K562 (cell line): ENCODE data around the gene CARD11.

Experiments used
- HCFC1 ChIP-seq: IDR thresholded peaks from 2 replicates; pipeline ENCODE4 v1.6.1; 2012; ENCODE audit warnings: low read depth, low read length, improper control_type of control experiment
- LEF1 ChIP-seq: fragments of 450-650 bp; IDR thresholded peaks from 2 replicates; pipeline ENCODE4 v1.6.1; 2016; ENCODE audit warnings: mild to moderate bottlenecking
- MYBL2 ChIP-seq, 2 experiments: fragments of 450-650 bp in 1 of 2; sonication (generic) in 1 of 2; formaldehyde crosslinking in 1 of 2; IDR thresholded peaks; 2 replicates each; pipeline versions ENCODE4 v1.6.1 to v1.8.1; 2017 to 2022; ENCODE audit warnings: borderline replicate concordance in 1 of 2, inconsistent platforms in 1 of 2, low read depth in 1 of 2, mild to moderate bottlenecking in 1 of 2, missing genetic modification reagents in 1 of 2, moderate library complexity in 1 of 2
- NRF1 ChIP-seq, 2 experiments: fragments of 450-650 bp; IDR thresholded peaks in 1 of 2; conservative IDR thresholded peaks in 1 of 2; 2 replicates each; pipeline ENCODE4 v1.6.1; 2014; ENCODE audit warnings: mild to moderate bottlenecking in 2 of 2
- RBM14 ChIP-seq: fragments of 200-400 bp; formaldehyde crosslinking; IDR thresholded peaks from 2 replicates; pipeline ENCODE4 v1.6.1; 2018; ENCODE audit warnings: low read depth, mild to moderate bottlenecking, low read length, moderate library complexity, borderline replicate concordance; ENCODE audit not compliant: insufficient read depth
- TCF7 ChIP-seq: sonication (generic); IDR thresholded peaks from 2 replicates; pipeline ENCODE4 v1.6.1; 2016; ENCODE audit warnings: antibody characterized with exemption, borderline replicate concordance
- U2AF2 ChIP-seq: fragments of 200-400 bp; formaldehyde crosslinking; optimal IDR thresholded peaks from 2 replicates; pipeline ENCODE3; 2017; ENCODE audit warnings: low read depth, mild to moderate bottlenecking, low read length
- ZNF124 ChIP-seq: sonication (generic); formaldehyde crosslinking; IDR thresholded peaks from 2 replicates; pipeline ENCODE4 v1.8.1; 2022; ENCODE audit warnings: missing genetic modification reagents
- TF ChIP-seq, protein P1 (sequence below), 3 experiments: IDR thresholded peaks in 2 of 3; conservative IDR thresholded peaks in 1 of 3; 2 replicates each; pipeline ENCODE4 v1.5.1; 2011 to 2012; ENCODE audit warnings: low read length in 3 of 3, mild to moderate bottlenecking in 3 of 3, control low read depth in 2 of 3, improper control_type of control experiment in 1 of 3, inconsistent platforms in 1 of 3, low read depth in 1 of 3, mixed read lengths in 1 of 3, moderate library complexity in 1 of 3; ENCODE audit not compliant: insufficient read depth in 2 of 3
- TF ChIP-seq, protein P2 (sequence below): fragments of 250-450 bp; sonication (Bioruptor Pico); IDR thresholded peaks from 2 replicates; pipeline ENCODE4 v1.8.0; 2022; ENCODE audit warnings: moderate library complexity, mild to moderate bottlenecking, inconsistent platforms

DNA sequence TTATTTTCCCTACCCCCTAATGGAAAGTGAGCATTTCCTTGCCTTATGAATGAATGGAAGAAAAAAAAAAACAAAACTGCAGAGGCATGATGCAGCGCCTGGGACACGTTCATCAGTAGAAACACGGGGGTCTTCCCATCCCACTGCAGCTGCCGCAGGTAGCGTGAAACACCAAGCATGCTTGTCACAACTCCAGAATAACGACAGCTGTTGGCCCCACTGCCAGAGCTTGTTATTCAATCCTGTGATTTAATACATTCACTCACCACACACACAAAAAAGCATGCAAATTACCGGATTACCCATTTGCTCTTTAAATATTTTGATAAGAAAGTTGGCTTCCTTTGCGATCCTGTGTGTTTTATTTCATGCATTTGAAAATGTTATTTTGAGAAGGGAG lies 151.1 kb downstream of the CARD11 start:
- TF ChIP-seq ZNF124 (no peak), NRF1 (conservative IDR thresholded peaks at IDR 0.05 in 1 of 2, IDR thresholded peaks at IDR 0.05 in 1 of 2) (no peak), MYBL2 (IDR thresholded peaks at IDR 0.05; ENCODE audit: low read depth) (no peak), MYBL2 (CRISPR knock-in tag; IDR thresholded peaks at IDR 0.05; ENCODE audit: borderline replicate concordance) (no peak), U2AF2 (no peak), HCFC1 (no peak), RBM14 (no peak), LEF1 (no peak), TCF7 (no peak)
- TF ChIP-seq, protein P1, sequence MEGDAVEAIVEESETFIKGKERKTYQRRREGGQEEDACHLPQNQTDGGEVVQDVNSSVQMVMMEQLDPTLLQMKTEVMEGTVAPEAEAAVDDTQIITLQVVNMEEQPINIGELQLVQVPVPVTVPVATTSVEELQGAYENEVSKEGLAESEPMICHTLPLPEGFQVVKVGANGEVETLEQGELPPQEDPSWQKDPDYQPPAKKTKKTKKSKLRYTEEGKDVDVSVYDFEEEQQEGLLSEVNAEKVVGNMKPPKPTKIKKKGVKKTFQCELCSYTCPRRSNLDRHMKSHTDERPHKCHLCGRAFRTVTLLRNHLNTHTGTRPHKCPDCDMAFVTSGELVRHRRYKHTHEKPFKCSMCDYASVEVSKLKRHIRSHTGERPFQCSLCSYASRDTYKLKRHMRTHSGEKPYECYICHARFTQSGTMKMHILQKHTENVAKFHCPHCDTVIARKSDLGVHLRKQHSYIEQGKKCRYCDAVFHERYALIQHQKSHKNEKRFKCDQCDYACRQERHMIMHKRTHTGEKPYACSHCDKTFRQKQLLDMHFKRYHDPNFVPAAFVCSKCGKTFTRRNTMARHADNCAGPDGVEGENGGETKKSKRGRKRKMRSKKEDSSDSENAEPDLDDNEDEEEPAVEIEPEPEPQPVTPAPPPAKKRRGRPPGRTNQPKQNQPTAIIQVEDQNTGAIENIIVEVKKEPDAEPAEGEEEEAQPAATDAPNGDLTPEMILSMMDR (IDR thresholded peaks at IDR 0.05 in 2 of 3, conservative IDR thresholded peaks at IDR 0.05 in 1 of 3; ENCODE audit: insufficient read depth in 2 of 3, low read depth in 1 of 3, low read length in 3 of 3) = no peak
- TF ChIP-seq, protein P2, sequence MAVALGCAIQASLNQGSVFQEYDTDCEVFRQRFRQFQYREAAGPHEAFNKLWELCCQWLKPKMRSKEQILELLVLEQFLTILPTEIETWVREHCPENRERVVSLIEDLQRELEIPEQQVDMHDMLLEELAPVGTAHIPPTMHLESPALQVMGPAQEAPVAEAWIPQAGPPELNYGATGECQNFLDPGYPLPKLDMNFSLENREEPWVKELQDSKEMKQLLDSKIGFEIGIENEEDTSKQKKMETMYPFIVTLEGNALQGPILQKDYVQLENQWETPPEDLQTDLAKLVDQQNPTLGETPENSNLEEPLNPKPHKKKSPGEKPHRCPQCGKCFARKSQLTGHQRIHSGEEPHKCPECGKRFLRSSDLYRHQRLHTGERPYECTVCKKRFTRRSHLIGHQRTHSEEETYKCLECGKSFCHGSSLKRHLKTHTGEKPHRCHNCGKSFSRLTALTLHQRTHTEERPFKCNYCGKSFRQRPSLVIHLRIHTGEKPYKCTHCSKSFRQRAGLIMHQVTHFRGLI = no peak
